GM23338 (cell line): ENCODE data around the gene CHCT1. TPM values are rescaled to one million over a fixed set of nuclear protein-coding genes. Genes with fewer than 3 reads are reported as not detected.
"Not testable (repeated sequence)": the region's sequence is repeated elsewhere in the genome, so short reads cannot be mapped to it uniquely, and the experiment has no call there.

Experiments used
- ATAC-seq: fragments of 200-7000 bp; cut with Tn5 transposase; 3 replicates; pipeline ENCODE4 v1.9.1; 2020
- DNase-seq: peaks from one replicate; pipeline ENCODE4 v3.0.0-alpha.2; 2015; ENCODE audit warnings: low spot score
- H2AFZ ChIP-seq: fragments of 200-600 bp; sonication (generic); 2 replicates; pipeline ENCODE4 v1.8.0; 2016; ENCODE audit warnings: antibody characterized with exemption, mild to moderate bottlenecking, moderate library complexity
- H3F3A ChIP-seq: fragments of 200-600 bp; sonication (generic); replicated peaks from 2 replicates; pipeline ENCODE4 v1.8.0; 2017; ENCODE audit warnings: antibody characterized with exemption, mixed run types, low read depth
- H3K27ac ChIP-seq: fragments of 200-600 bp; sonication (generic); 2 replicates; pipeline ENCODE4 v1.6.1; 2016; ENCODE audit warnings: low read depth
- H3K27me3 ChIP-seq: fragments of 200-600 bp; sonication (generic); 2 replicates; pipeline ENCODE4 v1.8.0; 2016; ENCODE audit warnings: mild to moderate bottlenecking, mixed run types, moderate library complexity; ENCODE audit not compliant: insufficient read depth
- H3K36me3 ChIP-seq: fragments of 200-600 bp; sonication (generic); 2 replicates; pipeline ENCODE4 v1.8.0; 2016; ENCODE audit warnings: mild to moderate bottlenecking; ENCODE audit not compliant: insufficient read depth
- H3K4me1 ChIP-seq: fragments of 200-600 bp; sonication (generic); 2 replicates; pipeline ENCODE4 v1.8.0; 2016; ENCODE audit warnings: mild to moderate bottlenecking, moderate library complexity; ENCODE audit not compliant: insufficient read depth
- H3K4me2 ChIP-seq: fragments of 200-600 bp; sonication (generic); 2 replicates; pipeline ENCODE4 v1.7.1; 2017; ENCODE audit warnings: mixed run types
- H3K4me3 ChIP-seq: fragments of 200-600 bp; sonication (generic); 2 replicates; pipeline ENCODE4 v1.6.1; 2016; ENCODE audit warnings: mixed run types
- H3K79me2 ChIP-seq: fragments of 200-600 bp; sonication (generic); replicated peaks from 2 replicates; pipeline ENCODE4 v1.8.0; 2017; ENCODE audit warnings: mild to moderate bottlenecking; ENCODE audit not compliant: insufficient read depth
- H3K9me2 ChIP-seq: fragments of 200-600 bp; sonication (generic); 2 replicates; pipeline ENCODE4 v1.8.0; 2017; ENCODE audit not compliant: insufficient read depth
- H4K20me1 ChIP-seq: fragments of 200-600 bp; sonication (generic); replicated peaks from 2 replicates; pipeline ENCODE4 v1.8.0; 2017; ENCODE audit warnings: mild to moderate bottlenecking; ENCODE audit not compliant: insufficient read depth
- H3K27ac Mint-ChIP-seq: 2 replicates; pipeline ENCODE4 v1.8.0; 2020; ENCODE audit warnings: inconsistent platforms, mild to moderate bottlenecking, moderate library complexity, mixed read lengths
- H3K27me3 Mint-ChIP-seq: 3 replicates; pipeline ENCODE4 v1.8.0; 2022; ENCODE audit warnings: low read depth, mild to moderate bottlenecking, moderate library complexity, mixed read lengths, inconsistent platforms; ENCODE audit not compliant: insufficient read depth, poor library complexity
- H3K36me3 Mint-ChIP-seq: 3 replicates; pipeline ENCODE4 v1.8.0; 2021; ENCODE audit warnings: low read depth, mild to moderate bottlenecking, inconsistent platforms, moderate library complexity, mixed read lengths
- H3K4me1 Mint-ChIP-seq: 3 replicates; pipeline ENCODE4 v1.8.0; 2020; ENCODE audit warnings: mild to moderate bottlenecking, inconsistent platforms, mixed read lengths
- H3K4me3 Mint-ChIP-seq: 3 replicates; pipeline ENCODE4 v1.8.0; 2021; ENCODE audit warnings: moderate library complexity, mild to moderate bottlenecking, inconsistent platforms, mixed read lengths
- H3K9me3 Mint-ChIP-seq: 3 replicates; pipeline ENCODE4 v1.8.0; 2020; ENCODE audit warnings: moderate library complexity, mild to moderate bottlenecking, inconsistent platforms, mixed read lengths
- CTCF ChIP-seq, 2 experiments: fragments of 200-600 bp in 1 of 2; sonication (generic) in 1 of 2; conservative IDR thresholded peaks; 2 replicates each; pipeline versions ENCODE4 v1.5.1 to v1.6.1; 2016 to 2017; ENCODE audit warnings: antibody characterized with exemption in 2 of 2, low read depth in 2 of 2, mild to moderate bottlenecking in 2 of 2, moderate library complexity in 1 of 2
- polyA plus RNA-seq: library from polyadenylated mRNA; unstranded; fragments of >200 nt; fragmentation: Nextera tagmentation; extraction: Ambion mirVana; gene quantifications from 2 replicates; pipeline ENCODE4 v1.2.1, GENCODE V29; 2016
- total RNA-seq: library from RNA; depleted of rRNA; stranded (reverse); fragments of >200 nt; shearing (Covaris generic); gene quantifications from 2 replicates; pipeline ENCODE4 v1.2.3, GENCODE V29; 2014

The CHCT1 gene
- total and polyA plus RNA-seq, 2 experiments from 2014 or later: 0.61 TPM; not detected in 1

- not testable (repeated sequence) for H3K79me2 ChIP-seq, H3F3A ChIP-seq, H3K4me3 Mint-ChIP-seq, H3K27ac Mint-ChIP-seq, H3K4me2 ChIP-seq, H4K20me1 ChIP-seq, ATAC-seq, DNase-seq, H3K27me3 ChIP-seq, H3K27ac ChIP-seq, H2AFZ ChIP-seq, H3K9me2 ChIP-seq, H3K27me3 Mint-ChIP-seq, H3K4me1 ChIP-seq, H3K36me3 ChIP-seq, H3K4me3 ChIP-seq, H3K4me1 Mint-ChIP-seq
- Mint-ChIP-seq H3K36me3 (peaks cover 13% of the 10 kb centered on the region), H3K9me3 (peaks cover 14% of the 10 kb centered on the region)
Measured at GRCh38 chr17:60428491-60428890, 6.2 kb downstream of the CHCT1 start.

GRCh38 chr17:60430561-60430960 is 8.3 kb downstream of the CHCT1 start:
- H3K36me3 ChIP-seq, DNase-seq, H3K4me3 Mint-ChIP-seq, H3K27me3 Mint-ChIP-seq, H3K79me2 ChIP-seq, H3F3A ChIP-seq, H3K4me2 ChIP-seq, H3K4me1 ChIP-seq, H3K9me2 ChIP-seq, ATAC-seq, H4K20me1 ChIP-seq, H3K27ac Mint-ChIP-seq, H3K27me3 ChIP-seq, H3K4me3 ChIP-seq, H3K4me1 Mint-ChIP-seq, H2AFZ ChIP-seq, H3K27ac ChIP-seq: not testable (repeated sequence)
- Mint-ChIP-seq H3K9me3 (peaks cover 21% of the 10 kb centered on the region), H3K36me3 (peaks cover 21% of the 10 kb centered on the region)

- H3K36me3 Mint-ChIP-seq: peaks cover 21% of the 10 kb centered on the region
- H3K4me3 Mint-ChIP-seq, H2AFZ ChIP-seq, H3K36me3 ChIP-seq, H3K79me2 ChIP-seq, H3K4me3 ChIP-seq, ATAC-seq, H3K27me3 Mint-ChIP-seq, H3K27ac Mint-ChIP-seq, H3K4me1 ChIP-seq, H3K27me3 ChIP-seq, H3K27ac ChIP-seq, DNase-seq, H3K4me1 Mint-ChIP-seq, H4K20me1 ChIP-seq, H3K4me2 ChIP-seq, H3K9me2 ChIP-seq, H3F3A ChIP-seq: not testable (repeated sequence)
- peaks cover 21% of the 10 kb centered on the region for H3K9me3 Mint-ChIP-seq
Measured at GRCh38 chr17:60433021-60433997, 11.0 kb downstream of the CHCT1 start.

GRCh38 chr17:60435244-60436167 is 13.2 kb downstream of the CHCT1 start:
- Histone ChIP-seq H3K79me2 (no peaks in the 10 kb centered on the region), H3K27me3 (no peaks in the 10 kb centered on the region), H3K4me3 (no peak overlapping the region), H3K36me3 (no peaks in the 10 kb centered on the region), H3K4me1 (peaks cover 6% of the 10 kb centered on the region; the same call in 1 of the 2 replicates), H4K20me1 (no peaks in the 10 kb centered on the region), H3K27ac (no peak overlapping the region), H3F3A (no peaks in the 10 kb centered on the region), H2AFZ (peak overlapping the region; percentile 93), H3K4me2 (no peak overlapping the region), H3K9me2 (no peaks in the 10 kb centered on the region)
- peak; percentile 89 for DNase-seq
- H3K4me1 Mint-ChIP-seq: peaks cover 5% of the 10 kb centered on the region
- H3K27ac Mint-ChIP-seq: peak overlapping the region; percentile 85; the same call in 1 of the 2 replicates
- H3K27me3 Mint-ChIP-seq: peaks cover 4% of the 10 kb centered on the region
- ATAC-seq: peak; percentile 84
- no peak overlapping the region for H3K4me3 Mint-ChIP-seq
- H3K36me3 Mint-ChIP-seq: peaks cover 21% of the 10 kb centered on the region
- peaks cover 24% of the 10 kb centered on the region for H3K9me3 Mint-ChIP-seq
- TF ChIP-seq CTCF (conservative IDR thresholded peaks at IDR 0.05; ENCODE audit: low read depth in 2 of 2): peak; percentile 96 to 98
